HG03097 (cell line): ENCODE measurements around the gene ZNF646.
A peak's percentile ranks its signal among the peaks of the same experiment; 100 is the strongest.
"Not testable (repeated sequence)": the region's sequence is repeated elsewhere in the genome, so short reads cannot be mapped to it uniquely, and the experiment has no call there.

Experiments
- ATAC-seq: cut with Tn5 transposase; IDR thresholded peaks from one replicate; pipeline ENCODE4 v1.9.1; 2021; ENCODE audit not compliant: unreplicated experiment, low FRiP score

Gene ZNF646

DNA sequence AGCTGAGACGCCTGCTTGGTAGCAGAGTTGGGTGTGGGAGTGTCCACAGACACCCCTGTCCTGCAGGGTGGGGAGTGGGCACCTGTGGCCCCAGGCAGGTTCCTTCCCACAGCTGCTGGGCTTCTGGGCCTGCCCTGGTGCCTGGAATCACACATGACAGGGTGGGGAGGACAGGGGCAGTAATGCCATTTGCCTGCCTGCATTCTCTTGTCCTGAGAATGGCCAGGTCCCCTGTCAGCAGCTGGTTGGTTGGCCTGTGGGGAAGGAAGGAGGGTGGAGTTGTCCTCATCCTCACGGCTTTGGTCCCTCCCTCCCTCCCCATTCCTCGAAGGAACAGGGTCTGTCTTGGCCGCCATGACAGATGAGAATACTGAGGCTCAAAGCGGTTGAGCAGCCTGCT, 9.3 kb downstream of the ZNF646 start:
- no peak for ATAC-seq

DNA sequence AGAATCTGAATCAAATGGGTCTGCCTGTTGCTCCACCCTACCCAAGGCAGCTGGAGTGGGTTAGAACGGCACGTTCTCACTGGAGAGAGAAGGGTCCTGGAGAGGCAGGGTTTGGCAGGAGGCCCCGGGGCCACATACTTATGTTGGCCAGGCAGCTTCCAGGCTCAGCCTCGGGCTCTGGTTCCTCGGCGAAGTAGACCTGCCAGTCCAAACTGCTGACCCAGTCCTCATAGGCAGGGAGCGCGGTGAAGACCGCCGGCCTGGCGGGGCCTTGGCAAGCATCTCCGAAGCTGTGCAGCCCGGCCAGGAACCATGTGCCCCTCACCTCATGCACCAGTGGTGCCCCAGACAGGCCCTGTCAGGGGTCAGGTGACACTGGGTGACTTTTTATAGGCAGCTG, 9.8 kb downstream of the ZNF646 start:
- ATAC-seq, result no peak

DNA sequence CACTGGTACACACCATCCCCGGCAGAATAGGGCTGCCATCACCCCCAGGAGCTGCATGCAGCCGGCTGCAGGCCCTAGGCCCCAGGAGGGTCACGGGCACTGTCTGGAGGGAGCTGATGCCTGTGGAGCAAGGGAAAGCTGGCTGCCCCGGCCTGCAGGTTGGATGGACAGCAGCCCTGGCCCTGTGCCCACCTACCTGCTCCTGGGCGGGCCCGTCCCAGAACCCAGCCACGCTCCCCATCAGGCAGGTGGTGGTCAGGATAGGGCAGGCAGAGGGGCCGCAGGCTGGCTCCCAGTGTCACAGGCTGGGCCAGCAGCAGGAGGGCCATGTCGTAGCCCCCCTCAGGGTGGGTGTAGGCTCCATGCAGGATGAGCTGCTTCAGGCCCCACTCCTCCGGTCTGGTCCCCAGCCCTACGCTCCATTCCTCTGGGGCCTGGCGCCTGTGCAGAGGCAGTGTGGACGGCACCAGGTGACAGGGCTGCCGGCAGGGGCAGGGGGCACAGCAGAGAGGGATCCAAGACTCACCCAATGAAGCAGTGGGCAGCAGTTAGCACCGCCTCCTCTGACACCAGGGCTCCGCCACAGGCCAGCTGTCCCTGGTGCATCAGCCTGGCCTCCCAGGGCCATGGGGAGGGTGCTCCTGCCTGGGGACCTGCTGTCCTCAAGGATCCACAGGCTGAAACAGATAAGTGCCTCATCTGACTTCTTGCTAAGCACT, 10.5 kb downstream of the ZNF646 start:
- ATAC-seq, result no peak

DNA sequence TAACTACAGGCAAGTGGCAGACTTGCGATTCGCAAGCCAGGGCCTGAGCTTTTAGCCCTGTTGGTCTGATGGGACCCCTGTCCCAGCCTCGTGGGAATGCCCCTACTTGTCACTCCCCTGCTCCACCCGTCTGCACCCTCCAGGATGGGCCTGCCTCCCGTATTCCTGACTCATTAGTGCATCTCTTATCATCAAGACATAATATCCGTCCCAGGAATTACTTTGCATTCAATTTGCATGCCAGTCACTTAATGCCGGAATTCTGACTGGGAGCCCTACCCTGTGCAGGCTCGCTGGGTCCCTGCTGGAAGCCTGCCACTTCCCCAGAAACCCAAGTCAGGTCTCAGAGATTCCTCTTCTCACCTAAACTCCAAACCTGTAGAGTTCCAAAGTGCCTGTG, 11.2 kb downstream of the ZNF646 start:
- ATAC-seq, result no peak

DNA sequence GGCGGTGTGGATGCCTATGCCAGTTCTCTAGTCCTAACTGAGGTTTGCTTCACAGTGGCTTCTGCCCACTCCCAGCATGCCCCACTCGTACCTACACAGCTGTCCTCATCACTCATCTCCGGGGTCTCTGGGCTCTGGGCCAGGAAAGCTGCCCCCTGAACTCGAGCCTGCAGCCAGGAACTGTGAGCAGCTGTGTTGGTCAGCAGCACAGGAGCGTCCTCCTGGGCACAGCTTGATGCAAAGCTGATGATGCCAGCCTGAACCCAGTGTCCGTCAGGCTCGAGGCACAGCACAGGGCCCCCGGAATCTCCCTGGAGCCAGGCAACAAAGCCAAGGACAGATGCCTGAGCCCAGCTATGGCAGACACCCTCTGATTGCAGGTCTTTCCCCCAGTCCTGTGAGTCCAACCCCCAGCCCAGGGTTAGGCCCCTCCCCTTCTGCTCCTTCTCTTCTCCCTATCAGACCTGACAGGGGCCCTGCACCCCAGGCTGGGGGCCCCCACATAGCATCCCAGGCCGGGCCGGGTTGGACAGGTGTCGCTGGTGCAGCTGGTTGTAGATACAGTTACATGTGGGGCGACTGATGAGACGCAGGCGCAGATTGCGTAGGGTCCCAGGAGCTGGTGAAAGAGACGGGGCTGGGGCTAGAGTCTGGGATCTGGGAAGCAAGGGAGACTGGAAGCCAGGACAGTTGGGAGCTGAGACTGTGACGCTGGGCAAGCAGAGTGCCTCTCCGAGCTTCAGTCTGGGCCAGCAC, 11.8 kb downstream of the ZNF646 start:
- no peak for ATAC-seq

DNA sequence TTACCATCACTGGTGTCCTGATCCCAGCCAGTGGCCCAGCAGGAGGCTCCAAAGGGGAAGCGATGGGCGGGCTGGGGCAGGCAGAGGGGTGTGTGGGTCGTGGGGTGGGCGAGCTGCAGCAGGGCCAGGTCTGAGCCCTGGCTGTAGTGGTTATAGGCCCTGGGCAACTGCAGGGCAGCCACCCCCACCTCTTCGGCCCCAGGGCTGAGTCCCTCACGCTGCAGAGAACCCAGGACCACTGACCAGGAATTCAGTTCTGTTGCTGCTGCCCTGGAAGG, 12.3 kb downstream of the ZNF646 start:
- ATAC-seq, result no peak

DNA sequence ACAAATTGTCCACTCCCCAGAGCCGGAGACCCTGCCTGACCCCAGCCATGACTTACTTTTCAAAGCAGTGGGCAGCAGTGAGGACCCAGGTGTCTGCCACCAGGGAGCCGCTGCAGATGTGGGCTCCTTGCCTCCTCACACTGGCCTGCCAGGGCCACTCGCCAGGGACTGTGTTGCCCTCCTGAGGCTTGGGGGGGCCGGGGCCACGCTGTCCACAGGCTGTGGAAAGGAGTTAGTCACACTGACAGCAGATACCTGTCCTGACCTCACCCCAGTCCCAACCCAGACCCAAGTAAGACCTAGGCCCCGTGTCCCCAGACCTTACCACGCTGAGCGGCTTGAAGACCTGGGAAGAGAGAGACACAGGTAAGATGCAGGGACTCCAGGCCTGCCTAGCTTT, 13.3 kb downstream of the ZNF646 start:
- no peak for ATAC-seq

DNA sequence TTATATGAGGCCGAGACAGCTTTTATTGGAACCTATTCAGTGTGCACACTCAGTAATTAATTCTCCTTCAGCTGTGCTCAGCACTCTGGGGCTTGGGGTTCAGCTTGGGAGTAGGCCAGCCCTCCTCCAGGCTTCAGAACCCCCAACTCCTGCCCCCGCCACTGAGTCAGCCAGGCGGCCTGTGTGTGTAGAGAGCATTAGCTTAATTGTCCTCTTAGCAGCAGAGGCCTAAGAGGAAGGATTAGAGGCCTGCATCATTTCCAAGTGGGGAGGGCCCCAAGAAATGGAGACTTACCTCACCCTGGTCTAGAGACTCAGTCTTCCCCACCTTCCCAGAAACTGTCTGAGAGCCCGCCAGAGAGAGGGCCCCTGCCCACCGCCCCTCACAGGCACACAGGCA, 13.7 kb downstream of the ZNF646 start:
- no peak for ATAC-seq

DNA sequence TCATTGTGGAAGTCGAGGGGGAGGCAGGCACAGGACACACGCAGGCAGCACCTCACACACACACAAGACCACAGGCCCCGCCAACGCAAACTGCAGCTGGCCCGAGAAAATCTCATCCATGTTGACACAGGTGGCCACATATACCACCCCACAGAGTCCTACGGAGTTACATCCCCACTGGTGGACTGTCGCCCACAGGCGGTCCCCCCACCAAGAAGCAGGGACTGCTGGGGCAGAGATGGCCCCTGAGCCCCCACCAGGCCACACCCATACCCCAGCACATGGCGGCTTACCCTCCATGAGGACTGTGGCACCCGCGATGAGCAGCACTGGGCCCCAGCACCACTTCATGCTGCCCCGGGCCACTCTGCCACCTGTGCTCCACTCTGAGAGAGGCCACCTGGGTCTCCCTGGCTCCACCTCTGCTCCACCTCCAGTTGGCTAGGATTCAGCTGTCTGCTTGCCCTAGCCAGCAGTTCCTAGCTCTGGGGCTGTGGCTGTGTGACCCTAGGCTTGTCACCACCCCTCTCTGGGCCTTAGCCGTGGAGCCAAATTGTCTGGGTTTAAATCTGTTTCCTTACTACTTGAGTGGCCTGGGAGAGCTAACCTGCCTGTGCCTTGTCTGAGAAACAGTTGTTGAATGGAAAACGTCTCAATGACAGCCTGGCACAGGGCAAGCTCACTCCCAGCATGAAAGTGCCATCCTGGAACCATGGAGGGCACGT, 14.4 kb downstream of the ZNF646 start, which contains the start of gene PRSS53:
Gene PRSS53 (minus strand): TSS at position 485 of the 725 bp plus-strand sequence. CDS start 134 bp downstream, at position 351.
- no peak for ATAC-seq

DNA sequence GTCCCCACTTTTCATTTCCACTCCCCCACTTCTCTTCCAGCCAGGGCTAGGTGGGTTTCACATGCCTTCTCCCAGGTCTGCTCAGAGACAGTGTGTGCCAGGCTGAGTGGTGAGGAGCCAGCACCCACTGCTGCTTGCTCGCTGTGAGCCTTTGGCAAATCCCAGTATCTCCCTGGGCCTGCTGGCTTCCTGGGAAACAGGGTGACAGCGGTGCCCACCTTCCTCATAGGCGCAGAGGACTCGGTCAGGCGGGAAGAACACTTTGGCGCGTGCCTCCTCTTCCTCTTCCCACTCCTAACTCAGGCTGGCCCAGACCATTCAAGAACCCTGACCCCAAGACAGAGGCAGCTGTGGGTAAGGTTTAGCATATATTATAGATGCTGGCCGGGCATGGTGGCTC, 15.0 kb downstream of the ZNF646 start:
- no peak for ATAC-seq

DNA sequence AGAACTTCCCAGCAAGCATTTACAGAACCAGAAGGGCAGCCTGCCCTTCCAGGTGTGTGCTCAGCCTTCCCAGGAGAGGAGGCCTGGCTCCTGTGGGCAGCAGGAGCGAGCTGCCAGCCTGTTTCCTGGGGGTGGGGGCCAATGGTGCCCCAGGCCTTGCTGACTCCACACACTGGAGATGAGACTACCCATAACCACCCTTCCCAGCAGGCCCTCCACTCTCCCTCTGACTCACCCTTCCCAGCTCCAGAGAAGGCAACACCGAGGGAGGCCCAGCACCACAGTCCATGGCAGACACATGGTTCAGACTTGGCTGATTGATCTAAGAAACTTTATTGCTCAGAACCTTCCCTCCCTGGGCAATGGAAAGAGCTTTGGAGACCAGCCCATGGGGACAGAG, 16.3 kb downstream of the ZNF646 start:
- ATAC-seq, result no peak

DNA sequence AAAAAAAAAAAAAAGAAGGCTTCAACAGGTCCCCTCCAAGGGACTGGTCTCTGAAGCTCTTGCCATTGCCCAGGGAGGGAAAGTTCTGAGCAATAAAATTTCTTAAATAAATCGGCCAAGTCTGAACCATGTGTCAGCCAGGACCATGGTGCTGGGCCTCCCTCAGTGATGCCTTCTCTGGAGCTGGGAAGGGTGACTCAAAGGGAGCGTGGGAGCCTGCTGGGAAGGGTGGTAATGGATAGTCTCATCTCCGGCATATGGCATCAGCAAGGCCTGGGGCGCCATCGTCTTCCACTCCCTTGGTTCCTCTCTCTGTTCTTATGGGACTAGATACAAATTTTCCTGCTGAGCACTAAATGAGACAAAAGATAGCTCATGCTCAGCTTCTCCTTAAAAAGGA, 18.1 kb downstream of the ZNF646 start:
- ATAC-seq, result no peak

DNA sequence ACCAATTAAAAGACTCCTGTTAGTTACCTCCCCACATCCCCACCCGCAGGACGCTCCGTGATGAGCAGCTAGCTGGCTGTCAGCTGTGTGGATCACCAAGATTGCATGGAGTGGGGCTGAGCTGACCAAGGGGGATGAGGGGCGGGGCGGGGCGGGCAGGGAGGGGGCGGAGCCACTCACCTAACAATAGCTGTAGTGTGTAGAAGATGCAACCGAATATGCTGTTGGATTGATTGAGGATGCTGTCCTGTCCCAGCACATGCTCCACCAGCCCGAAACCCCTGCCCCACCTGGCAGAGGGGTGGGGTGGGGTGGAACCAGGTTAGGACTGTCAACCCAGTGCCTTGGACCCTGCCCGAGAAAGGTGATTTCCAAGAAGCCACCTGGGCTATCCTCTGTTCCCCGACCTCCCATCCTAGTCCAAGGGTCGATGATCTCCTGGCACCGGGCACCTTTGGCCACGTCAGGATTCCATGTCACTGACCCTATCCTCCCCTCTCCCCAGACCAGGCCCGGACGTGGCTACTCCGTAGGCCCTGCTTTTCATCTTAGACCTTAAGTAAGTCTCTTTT, 19.0 kb downstream of the ZNF646 start:
- no peak for ATAC-seq

DNA sequence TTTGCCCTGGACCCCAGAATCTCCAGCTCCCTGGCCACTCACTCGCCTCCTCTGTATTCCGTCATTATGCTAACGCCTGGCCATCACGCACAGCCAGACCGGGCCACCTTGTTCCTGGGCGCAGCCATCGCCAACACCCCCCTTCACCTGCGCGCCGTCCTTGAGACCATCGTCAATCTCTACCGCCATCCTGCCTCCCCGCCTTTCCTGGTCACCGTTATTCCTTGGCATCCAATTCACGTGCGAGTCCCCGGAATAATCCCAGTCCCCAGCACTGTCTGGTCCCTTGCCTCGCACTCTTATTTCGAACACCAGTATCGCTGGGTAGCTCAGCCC, 19.8 kb downstream of the ZNF646 start:
- peak; percentile 3 for ATAC-seq

DNA sequence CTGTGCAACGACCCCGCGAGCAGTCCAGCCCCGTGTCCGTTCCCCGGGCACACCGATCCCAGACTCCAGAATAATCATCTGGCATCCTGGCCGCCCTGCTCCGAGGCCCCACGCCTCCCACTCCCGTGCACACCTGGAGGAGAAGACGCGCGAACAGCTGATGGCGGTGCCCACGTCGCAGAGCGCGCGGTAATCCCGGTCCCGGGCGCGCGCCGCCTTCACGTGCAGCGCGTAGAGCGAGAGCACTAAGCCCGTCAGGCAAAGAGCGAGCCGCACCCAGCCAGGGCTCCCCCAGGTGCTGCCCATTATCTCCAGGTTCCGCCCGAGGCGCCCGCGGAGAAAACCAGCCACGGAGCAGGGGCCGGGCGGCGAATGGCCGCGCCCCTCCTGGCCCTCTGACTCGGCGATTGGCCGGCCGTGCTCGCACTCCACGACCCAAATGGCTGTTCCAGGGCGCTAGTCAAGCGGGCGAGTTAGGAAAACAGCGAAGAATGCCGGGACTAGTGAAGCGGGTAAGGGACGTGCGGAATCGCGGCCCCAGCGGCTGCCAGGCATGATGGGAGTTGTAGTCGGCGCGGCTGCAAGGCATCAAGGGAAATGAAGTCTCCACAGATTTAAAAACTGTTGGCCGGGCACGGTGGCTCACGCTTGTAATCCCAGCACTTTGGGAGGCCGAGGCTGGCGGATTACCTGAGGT, 20.4 kb downstream of the ZNF646 start, which contains the start of gene VKORC1:
Gene VKORC1 (minus strand): TSS at position 374 of the 697 bp plus-strand sequence. CDS start 68 bp downstream, at position 306.
- peak; percentile 86 for ATAC-seq

DNA sequence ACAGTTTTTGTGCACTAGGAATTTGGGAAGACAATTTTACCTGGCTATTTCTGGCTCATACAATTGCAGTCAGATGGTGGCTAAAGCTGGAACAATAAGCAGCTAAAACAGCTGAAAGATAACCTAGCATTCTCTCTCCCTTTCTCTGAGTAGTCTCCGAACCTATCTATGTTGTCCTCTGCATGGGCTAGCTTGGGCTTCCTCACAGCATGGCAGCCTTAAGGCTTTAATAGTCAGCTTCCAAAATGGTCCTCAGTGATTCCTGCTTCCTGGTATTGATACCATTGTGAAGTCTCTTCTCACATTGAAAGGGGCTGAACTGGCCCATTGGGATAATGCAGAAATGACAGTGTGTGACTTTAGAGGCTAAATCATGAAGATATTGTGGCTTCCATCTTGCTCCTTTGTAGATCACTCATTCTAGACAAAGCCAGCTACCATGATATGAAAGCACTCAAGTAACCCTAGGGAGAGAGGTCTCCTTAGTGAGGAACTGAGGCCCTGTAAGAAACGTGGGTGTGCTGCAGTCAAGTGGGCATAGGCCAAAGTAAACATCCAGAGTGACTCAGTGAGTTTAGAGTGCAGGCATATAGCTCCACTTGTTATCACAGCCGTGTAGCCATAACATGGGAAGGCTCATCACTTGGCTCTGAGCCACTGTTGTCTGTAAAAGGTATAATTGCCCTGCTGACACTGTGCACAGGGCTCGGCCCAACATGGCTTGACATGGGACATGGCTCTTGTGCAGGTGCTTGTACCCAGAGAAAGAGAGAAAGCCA, 25.8 kb downstream of the ZNF646 start:
- ATAC-seq, result no peak

DNA sequence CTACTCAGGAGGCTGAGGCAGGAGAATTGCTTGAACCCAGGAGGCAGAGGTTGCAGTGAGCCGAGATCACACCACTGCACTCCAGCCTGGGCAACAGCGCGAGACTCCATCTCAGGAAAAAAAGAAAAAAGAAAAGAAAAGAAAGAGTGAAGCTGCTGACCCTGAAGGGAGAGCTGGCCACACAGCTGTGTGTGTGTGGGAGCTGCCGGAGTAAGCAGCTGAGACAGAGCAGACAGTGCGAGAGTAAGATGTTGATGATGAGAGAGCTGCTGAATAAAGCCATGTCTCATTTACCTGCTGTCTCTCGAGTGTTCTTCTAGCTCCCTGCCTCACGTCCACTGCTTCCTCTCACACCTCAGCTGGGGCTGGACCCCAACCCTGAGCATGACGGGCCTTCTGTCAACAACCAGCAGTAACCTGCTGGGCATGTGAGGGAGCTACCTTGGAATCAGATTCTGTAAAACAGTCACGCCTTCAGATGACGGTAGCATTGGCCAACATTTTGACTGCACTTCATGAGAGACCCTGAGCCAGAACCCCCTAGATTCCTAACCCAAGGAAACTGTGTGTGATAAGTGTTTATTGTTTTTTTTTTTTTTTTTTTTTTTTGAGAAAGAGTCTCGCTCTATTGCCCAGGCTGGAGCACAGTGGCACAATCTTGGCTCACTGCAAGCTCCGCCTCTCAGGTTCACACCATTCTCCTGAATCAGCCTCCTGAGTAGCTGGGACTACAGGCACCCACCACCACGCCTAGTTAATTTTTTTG, 26.8 kb downstream of the ZNF646 start:
- not testable (repeated sequence) for ATAC-seq

DNA sequence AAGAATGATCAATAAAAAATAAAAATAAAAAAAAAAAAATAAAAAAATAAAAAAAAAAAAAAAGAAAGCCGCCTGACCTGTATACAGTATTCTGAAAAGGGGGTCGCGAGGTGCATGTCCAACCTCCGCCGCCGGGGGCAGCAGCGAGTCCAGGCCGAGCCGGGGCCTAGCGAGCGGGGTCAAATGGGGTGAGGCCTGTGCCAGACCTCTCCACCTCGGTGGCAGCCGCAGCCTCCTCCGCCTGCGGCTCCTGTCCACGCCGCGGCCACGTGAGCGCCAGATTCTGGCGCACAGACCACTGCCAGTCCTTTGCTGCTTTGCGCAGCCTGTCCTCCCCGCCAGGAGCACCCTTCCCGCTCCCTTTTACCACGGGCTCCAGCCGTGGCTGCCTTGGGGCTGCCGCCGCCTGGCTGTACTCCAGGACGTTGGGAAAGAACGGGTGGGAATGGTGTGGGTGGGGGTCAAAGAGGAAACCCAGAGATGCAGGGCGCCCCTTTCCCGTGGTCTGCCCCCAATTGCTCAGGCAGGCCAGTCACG, 31.5 kb downstream of the ZNF646 start:
- ATAC-seq, result no peak
